WTC11 (cell line): ENCODE measurements around the gene CRYZL1. TPM values are rescaled to one million over a fixed set of nuclear protein-coding genes. Genes with fewer than 3 reads are reported as not detected.
A peak's percentile ranks its signal among the peaks of the same experiment; 100 is the strongest.

Experiments
- ATAC-seq: fragments of 200-7000 bp; cut with Tn5 transposase; 2 replicates; pipeline ENCODE4 v1.10.0; 2021; ENCODE audit warnings: mild to moderate bottlenecking, moderate library complexity
- CTCF ChIA-PET: fragments of 300-600 bp; sonication (Branson Sonifier 250); formaldehyde crosslinking; loops from one replicate; lab custom pipeline; 2021; ENCODE audit warnings: antibody characterized with exemption; lab: Charles Lee
- POLR2A ChIA-PET: fragments of 350-600 bp; sonication (Branson Sonifier 250); formaldehyde crosslinking; loops from one replicate; lab custom pipeline; 2021; ENCODE audit warnings: antibody characterized with exemption; lab: Charles Lee
- DNase-seq: peaks from one replicate; pipeline ENCODE4 v3.0.0; 2021; ENCODE audit warnings: low spot score
- H3K27ac Mint-ChIP-seq: 2 replicates; pipeline ENCODE4 v1.8.0; 2021; ENCODE audit warnings: mixed read lengths
- H3K27me3 Mint-ChIP-seq: 2 replicates; pipeline ENCODE4 v1.8.0; 2021; ENCODE audit warnings: low read depth, mild to moderate bottlenecking, moderate library complexity, mixed read lengths
- H3K36me3 Mint-ChIP-seq: 2 replicates; pipeline ENCODE4 v1.8.0; 2021; ENCODE audit warnings: mixed read lengths
- H3K4me1 Mint-ChIP-seq: 2 replicates; pipeline ENCODE4 v1.8.0; 2022; ENCODE audit warnings: mixed read lengths
- H3K4me3 Mint-ChIP-seq: 2 replicates; pipeline ENCODE4 v1.8.0; 2021; ENCODE audit warnings: mild to moderate bottlenecking, moderate library complexity, mixed read lengths
- H3K9me3 Mint-ChIP-seq: 2 replicates; pipeline ENCODE4 v1.8.0; 2021; ENCODE audit warnings: mixed read lengths
- AFF4 ChIP-seq: sonication (generic); formaldehyde crosslinking; IDR thresholded peaks from 2 replicates; pipeline ENCODE4 v1.8.1; 2023; ENCODE audit warnings: mild to moderate bottlenecking, missing genetic modification reagents, borderline replicate concordance
- ATF1 ChIP-seq: sonication (generic); formaldehyde crosslinking; IDR thresholded peaks from 2 replicates; pipeline ENCODE4 v1.8.1; 2023; ENCODE audit warnings: mild to moderate bottlenecking, moderate library complexity, missing genetic modification reagents
- CTCF ChIP-seq: fragments of 200-600 bp; IDR thresholded peaks from 2 replicates; pipeline ENCODE4 v1.8.0; 2022; ENCODE audit warnings: antibody characterized with exemption
- FOXK1 ChIP-seq: sonication (generic); formaldehyde crosslinking; IDR thresholded peaks from 2 replicates; pipeline ENCODE4 v1.8.0; 2022; ENCODE audit warnings: mild to moderate bottlenecking, moderate library complexity, missing genetic modification reagents
- GTF2I ChIP-seq: fragments of 250-450 bp; sonication (Bioruptor Pico); conservative IDR thresholded peaks from 2 replicates; pipeline ENCODE4 v1.4.0; 2021; ENCODE audit warnings: mild to moderate bottlenecking
- IRF1 ChIP-seq: sonication (generic); formaldehyde crosslinking; IDR thresholded peaks from 2 replicates; pipeline ENCODE4 v1.8.0; 2023; ENCODE audit warnings: missing genetic modification reagents
- KAT7 ChIP-seq: sonication (generic); formaldehyde crosslinking; IDR thresholded peaks from 2 replicates; pipeline ENCODE4 v1.8.1; 2023; ENCODE audit warnings: missing genetic modification reagents, mild to moderate bottlenecking, borderline replicate concordance
- NFE2L1 ChIP-seq: sonication (generic); formaldehyde crosslinking; IDR thresholded peaks from 2 replicates; pipeline ENCODE4 v1.8.1; 2023; ENCODE audit warnings: missing genetic modification reagents
- NFYB ChIP-seq: sonication (generic); formaldehyde crosslinking; conservative IDR thresholded peaks from 2 replicates; pipeline ENCODE4 v1.8.0; 2022; ENCODE audit warnings: low read depth, missing genetic modification reagents
- NR3C1 ChIP-seq: sonication (generic); formaldehyde crosslinking; conservative IDR thresholded peaks from 2 replicates; pipeline ENCODE4 v1.8.1; 2023; ENCODE audit warnings: low read depth, mild to moderate bottlenecking, missing genetic modification reagents
- SOX15 ChIP-seq: fragments of 250-450 bp; sonication (Bioruptor Pico); IDR thresholded peaks from 2 replicates; pipeline ENCODE4 v1.9.0; 2021; ENCODE audit warnings: mild to moderate bottlenecking
- TCF7 ChIP-seq: sonication (generic); formaldehyde crosslinking; IDR thresholded peaks from 2 replicates; pipeline ENCODE4 v1.8.0; 2022; ENCODE audit warnings: mild to moderate bottlenecking, low read depth, missing genetic modification reagents, moderate library complexity
- TEAD4 ChIP-seq: sonication (generic); formaldehyde crosslinking; IDR thresholded peaks from 2 replicates; pipeline ENCODE4 v1.8.0; 2022; ENCODE audit warnings: mild to moderate bottlenecking, missing genetic modification reagents
- USF2 ChIP-seq: sonication (generic); formaldehyde crosslinking; IDR thresholded peaks from 2 replicates; pipeline ENCODE4 v1.8.1; 2023; ENCODE audit warnings: mild to moderate bottlenecking, missing genetic modification reagents, moderate library complexity
- ZNF263 ChIP-seq: sonication (generic); formaldehyde crosslinking; IDR thresholded peaks from 2 replicates; pipeline ENCODE4 v1.8.1; 2022; ENCODE audit warnings: low read depth, mild to moderate bottlenecking, moderate library complexity, missing genetic modification reagents
- total RNA-seq: library from RNA; stranded (reverse); gene quantifications from 3 replicates; pipeline ENCODE4 v1.2.3, GENCODE V29; 2021
- TF ChIP-seq, protein P1 (sequence below): sonication (generic); formaldehyde crosslinking; IDR thresholded peaks from 2 replicates; pipeline ENCODE4 v1.8.1; 2022; ENCODE audit warnings: mild to moderate bottlenecking, moderate library complexity, missing genetic modification reagents
- TF ChIP-seq, protein P2 (sequence below): fragments of 250-450 bp; sonication (Bioruptor Pico); IDR thresholded peaks from 2 replicates; pipeline ENCODE4 v1.9.0; 2021; ENCODE audit warnings: mild to moderate bottlenecking
- TF ChIP-seq, protein P3 (sequence below): sonication (generic); formaldehyde crosslinking; IDR thresholded peaks from 2 replicates; pipeline ENCODE4 v1.8.0; 2022; ENCODE audit warnings: mild to moderate bottlenecking, missing genetic modification reagents

The CRYZL1 gene
- total RNA-seq, 1 experiment from 2014 or later, result 21.9 TPM

- peak; percentile 43; the same call in 1 of the 2 replicates for ATAC-seq
- H3K27ac Mint-ChIP-seq, result peak overlapping the region; percentile 19
- no peaks in the 10 kb centered on the region for H3K9me3 Mint-ChIP-seq
- CTCF ChIA-PET, result interaction anchor here (0.8 to 1.1 kb wide), 2 partner anchors 11 to 182 kb away, joined by 4 read pairs; no protein-coding TSS in a partner anchor
- TF ChIP-seq NFE2L1, result no peak
- TF ChIP-seq, protein P1, sequence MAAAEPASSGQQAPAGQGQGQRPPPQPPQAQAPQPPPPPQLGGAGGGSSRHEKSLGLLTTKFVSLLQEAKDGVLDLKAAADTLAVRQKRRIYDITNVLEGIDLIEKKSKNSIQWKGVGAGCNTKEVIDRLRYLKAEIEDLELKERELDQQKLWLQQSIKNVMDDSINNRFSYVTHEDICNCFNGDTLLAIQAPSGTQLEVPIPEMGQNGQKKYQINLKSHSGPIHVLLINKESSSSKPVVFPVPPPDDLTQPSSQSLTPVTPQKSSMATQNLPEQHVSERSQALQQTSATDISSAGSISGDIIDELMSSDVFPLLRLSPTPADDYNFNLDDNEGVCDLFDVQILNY (CRISPR knock-in tag), result no peak
- no peak for TF ChIP-seq NR3C1 (CRISPR knock-in tag)
- TF ChIP-seq USF2 (CRISPR knock-in tag), result no peak
- no peak for TF ChIP-seq TEAD4 (CRISPR knock-in tag)
- TF ChIP-seq TCF7 (CRISPR knock-in tag), result no peak
- TF ChIP-seq AFF4 (CRISPR knock-in tag), result no peak
- TF ChIP-seq SOX15 (CRISPR knock-in tag), result no peak
- no peak for TF ChIP-seq KAT7 (CRISPR knock-in tag)
- TF ChIP-seq CTCF, result no peak
- TF ChIP-seq GTF2I (CRISPR knock-in tag), result no peak
- TF ChIP-seq, all 79 proteins: peak for 0
- Mint-ChIP-seq H3K36me3 (no peaks in the 10 kb centered on the region), H3K4me1 (peaks cover 61% of the 10 kb centered on the region), H3K27me3 (no peaks in the 10 kb centered on the region), H3K4me3 (no peak overlapping the region)
- DNase-seq, result no peak
- POLR2A ChIA-PET, result interaction anchor here (0.6 kb wide), 1 partner anchor 10 kb away, joined by 3 read pairs; no protein-coding TSS in a partner anchor
Observed at GRCh38 chr21:33673473-33673872, 31.9 kb upstream of the CRYZL1 start.

GRCh38 chr21:33670076-33670978 lies 28.8 kb upstream of the CRYZL1 start:
- Mint-ChIP-seq H3K4me1 (peaks cover 61% of the 10 kb centered on the region), H3K9me3 (no peaks in the 10 kb centered on the region), H3K27me3 (no peaks in the 10 kb centered on the region), H3K27ac (peak overlapping the region; percentile 45; the same call in 1 of the 2 replicates), H3K4me3 (no peak overlapping the region), H3K36me3 (no peaks in the 10 kb centered on the region)
- TF ChIP-seq, protein P2, sequence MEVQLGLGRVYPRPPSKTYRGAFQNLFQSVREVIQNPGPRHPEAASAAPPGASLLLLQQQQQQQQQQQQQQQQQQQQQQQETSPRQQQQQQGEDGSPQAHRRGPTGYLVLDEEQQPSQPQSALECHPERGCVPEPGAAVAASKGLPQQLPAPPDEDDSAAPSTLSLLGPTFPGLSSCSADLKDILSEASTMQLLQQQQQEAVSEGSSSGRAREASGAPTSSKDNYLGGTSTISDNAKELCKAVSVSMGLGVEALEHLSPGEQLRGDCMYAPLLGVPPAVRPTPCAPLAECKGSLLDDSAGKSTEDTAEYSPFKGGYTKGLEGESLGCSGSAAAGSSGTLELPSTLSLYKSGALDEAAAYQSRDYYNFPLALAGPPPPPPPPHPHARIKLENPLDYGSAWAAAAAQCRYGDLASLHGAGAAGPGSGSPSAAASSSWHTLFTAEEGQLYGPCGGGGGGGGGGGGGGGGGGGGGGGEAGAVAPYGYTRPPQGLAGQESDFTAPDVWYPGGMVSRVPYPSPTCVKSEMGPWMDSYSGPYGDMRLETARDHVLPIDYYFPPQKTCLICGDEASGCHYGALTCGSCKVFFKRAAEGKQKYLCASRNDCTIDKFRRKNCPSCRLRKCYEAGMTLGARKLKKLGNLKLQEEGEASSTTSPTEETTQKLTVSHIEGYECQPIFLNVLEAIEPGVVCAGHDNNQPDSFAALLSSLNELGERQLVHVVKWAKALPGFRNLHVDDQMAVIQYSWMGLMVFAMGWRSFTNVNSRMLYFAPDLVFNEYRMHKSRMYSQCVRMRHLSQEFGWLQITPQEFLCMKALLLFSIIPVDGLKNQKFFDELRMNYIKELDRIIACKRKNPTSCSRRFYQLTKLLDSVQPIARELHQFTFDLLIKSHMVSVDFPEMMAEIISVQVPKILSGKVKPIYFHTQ, result no peak
- TF ChIP-seq FOXK1 (CRISPR knock-in tag) (no peak), ZNF263 (CRISPR knock-in tag) (no peak), NFYB (CRISPR knock-in tag) (no peak), ATF1 (CRISPR knock-in tag) (no peak), IRF1 (CRISPR knock-in tag) (no peak)
- TF ChIP-seq, protein P3, sequence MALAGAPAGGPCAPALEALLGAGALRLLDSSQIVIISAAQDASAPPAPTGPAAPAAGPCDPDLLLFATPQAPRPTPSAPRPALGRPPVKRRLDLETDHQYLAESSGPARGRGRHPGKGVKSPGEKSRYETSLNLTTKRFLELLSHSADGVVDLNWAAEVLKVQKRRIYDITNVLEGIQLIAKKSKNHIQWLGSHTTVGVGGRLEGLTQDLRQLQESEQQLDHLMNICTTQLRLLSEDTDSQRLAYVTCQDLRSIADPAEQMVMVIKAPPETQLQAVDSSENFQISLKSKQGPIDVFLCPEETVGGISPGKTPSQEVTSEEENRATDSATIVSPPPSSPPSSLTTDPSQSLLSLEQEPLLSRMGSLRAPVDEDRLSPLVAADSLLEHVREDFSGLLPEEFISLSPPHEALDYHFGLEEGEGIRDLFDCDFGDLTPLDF (CRISPR knock-in tag), result no peak
- POLR2A ChIA-PET, result interaction anchor here (0.5 kb wide), 1 partner anchor 60 kb away, joined by 3 read pairs; no protein-coding TSS in a partner anchor
- CTCF ChIA-PET, result no interaction called here
- ATAC-seq, result no peak
- no peak for DNase-seq
